Activated B cell treated with CpG ODN at 0.5 μM for 24 hours (primary cell): ENCODE data around the gene CRY1. TPM values are rescaled to one million over a fixed set of nuclear protein-coding genes. Genes with fewer than 3 reads are reported as not detected.

Source experiments
- ATAC-seq: fragments of 200-7000 bp; cut with Tn5 transposase; one replicate; pipeline ENCODE4 v1.10.0; 2021; ENCODE audit warnings: low read depth, mild to moderate bottlenecking, moderate library complexity
- CTCF ChIA-PET: fragments of 350-600 bp; sonication (Branson Sonifier 250); formaldehyde crosslinking; loops from one replicate; lab custom pipeline; 2021; ENCODE audit warnings: antibody characterized with exemption; lab: Charles Lee
- POLR2A ChIA-PET: fragments of 350-600 bp; sonication (Branson Sonifier 250); formaldehyde crosslinking; loops from one replicate; lab custom pipeline; 2021; ENCODE audit warnings: antibody characterized with exemption; lab: Charles Lee
- DNase-seq: peaks from one replicate; pipeline ENCODE4 v3.0.0; 2022
- H3K27ac Mint-ChIP-seq: one replicate; pipeline ENCODE4 v1.8.0; 2020; ENCODE audit warnings: mixed read lengths
- H3K27me3 Mint-ChIP-seq: one replicate; pipeline ENCODE4 v1.8.0; 2021; ENCODE audit warnings: mixed read lengths
- H3K36me3 Mint-ChIP-seq: one replicate; pipeline ENCODE4 v1.8.0; 2021; ENCODE audit warnings: low read depth, mixed read lengths
- H3K4me1 Mint-ChIP-seq: one replicate; pipeline ENCODE4 v1.8.0; 2021; ENCODE audit warnings: mixed read lengths
- H3K4me3 Mint-ChIP-seq: one replicate; pipeline ENCODE4 v1.8.0; 2020; ENCODE audit warnings: mild to moderate bottlenecking, mixed read lengths
- H3K9me3 Mint-ChIP-seq: one replicate; pipeline ENCODE4 v1.8.0; 2020; ENCODE audit warnings: mixed read lengths
- intact Hi-C: fragments of 100-400 bp; cut with micrococcal nuclease; formaldehyde crosslinking; loops from one replicate; pipeline ENCODE4 v1.15.1; 2024
- total RNA-seq: library from RNA; stranded (reverse); gene quantifications from 2 replicates; pipeline ENCODE4 v1.2.3, GENCODE V29; 2022
- TF ChIP-seq, protein P1 (sequence below): fragments of 200-600 bp; IDR thresholded peaks from one replicate; pipeline ENCODE4 v1.8.0; 2022; ENCODE audit warnings: antibody characterized with exemption, mild to moderate bottlenecking

Gene CRY1
- total RNA-seq, 1 donor from 2014 or later, result 7.1 TPM

DNA sequence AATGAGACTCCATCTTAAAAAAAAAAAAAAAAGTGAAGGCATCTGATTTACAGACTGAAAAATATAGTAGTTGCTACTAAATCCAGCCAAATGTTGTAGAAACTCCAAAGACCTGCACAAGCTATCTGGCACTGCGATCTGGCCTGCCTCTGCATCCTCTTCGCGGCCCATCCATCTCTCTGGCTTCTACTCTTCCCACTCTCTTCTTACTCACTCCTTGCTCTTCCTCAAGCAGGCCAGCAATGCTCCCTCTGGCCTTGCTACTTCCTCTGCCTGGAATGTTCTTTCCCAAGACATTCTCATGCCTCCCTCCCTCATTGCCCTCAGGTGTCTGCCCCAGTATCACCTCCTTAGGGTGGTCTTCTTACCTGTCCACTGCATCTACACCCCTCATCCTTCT, 9.7 kb upstream of the CRY1 start:
- ATAC-seq, result no peak
- Mint-ChIP-seq H3K36me3 (no peaks in the 10 kb centered on the region), H3K27me3 (peaks cover 29% of the 10 kb centered on the region), H3K9me3 (no peaks in the 10 kb centered on the region), H3K4me3 (no peak overlapping the region), H3K4me1 (no peaks in the 10 kb centered on the region), H3K27ac (no peak overlapping the region)
- intact Hi-C loops, result loop anchor here (5.0 kb wide), 1 partner anchor 1681 kb away; no protein-coding TSS in a partner anchor
- CTCF ChIA-PET, result interaction anchor here (0.8 kb wide), 1 partner anchor 9 kb away, joined by 3 read pairs; no protein-coding TSS in a partner anchor
- POLR2A ChIA-PET, result no interaction called here
- TF ChIP-seq, protein P1, sequence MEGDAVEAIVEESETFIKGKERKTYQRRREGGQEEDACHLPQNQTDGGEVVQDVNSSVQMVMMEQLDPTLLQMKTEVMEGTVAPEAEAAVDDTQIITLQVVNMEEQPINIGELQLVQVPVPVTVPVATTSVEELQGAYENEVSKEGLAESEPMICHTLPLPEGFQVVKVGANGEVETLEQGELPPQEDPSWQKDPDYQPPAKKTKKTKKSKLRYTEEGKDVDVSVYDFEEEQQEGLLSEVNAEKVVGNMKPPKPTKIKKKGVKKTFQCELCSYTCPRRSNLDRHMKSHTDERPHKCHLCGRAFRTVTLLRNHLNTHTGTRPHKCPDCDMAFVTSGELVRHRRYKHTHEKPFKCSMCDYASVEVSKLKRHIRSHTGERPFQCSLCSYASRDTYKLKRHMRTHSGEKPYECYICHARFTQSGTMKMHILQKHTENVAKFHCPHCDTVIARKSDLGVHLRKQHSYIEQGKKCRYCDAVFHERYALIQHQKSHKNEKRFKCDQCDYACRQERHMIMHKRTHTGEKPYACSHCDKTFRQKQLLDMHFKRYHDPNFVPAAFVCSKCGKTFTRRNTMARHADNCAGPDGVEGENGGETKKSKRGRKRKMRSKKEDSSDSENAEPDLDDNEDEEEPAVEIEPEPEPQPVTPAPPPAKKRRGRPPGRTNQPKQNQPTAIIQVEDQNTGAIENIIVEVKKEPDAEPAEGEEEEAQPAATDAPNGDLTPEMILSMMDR, result no peak
- DNase-seq, result no peak

DNA sequence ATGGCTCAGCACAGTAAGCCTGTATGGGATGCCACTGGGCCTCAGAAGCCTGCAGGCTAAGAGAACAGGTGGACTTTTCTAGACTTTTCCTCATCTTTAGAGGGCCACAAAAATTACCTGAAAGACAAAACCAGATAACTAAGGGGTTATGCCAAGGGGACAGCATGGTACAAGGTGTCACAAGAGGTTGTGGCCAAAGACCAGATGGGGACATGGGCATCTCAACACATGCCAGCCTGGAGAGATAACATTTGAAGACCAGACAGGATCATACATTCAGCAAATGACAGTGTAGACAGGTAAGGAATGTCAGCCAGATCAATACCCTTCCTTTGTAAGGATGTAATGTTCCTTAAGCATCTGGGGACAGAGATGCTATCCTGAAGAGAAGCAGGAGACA, 8.9 kb upstream of the CRY1 start:
- Mint-ChIP-seq H3K27me3 (peaks cover 28% of the 10 kb centered on the region), H3K27ac (no peak overlapping the region), H3K4me1 (no peaks in the 10 kb centered on the region), H3K36me3 (no peaks in the 10 kb centered on the region), H3K9me3 (no peaks in the 10 kb centered on the region), H3K4me3 (no peak overlapping the region)
- intact Hi-C loops, result loop anchor here (5.0 kb wide), 1 partner anchor 1680 kb away; no protein-coding TSS in a partner anchor
- TF ChIP-seq, protein P1, result no peak
- ChIA-PET CTCF (interaction anchor here (0.8 kb wide), 1 partner anchor 10 kb away, joined by 3 read pairs; no protein-coding TSS in a partner anchor), POLR2A (no interaction called here)
- ATAC-seq (no peak), DNase-seq (no peak)

DNA sequence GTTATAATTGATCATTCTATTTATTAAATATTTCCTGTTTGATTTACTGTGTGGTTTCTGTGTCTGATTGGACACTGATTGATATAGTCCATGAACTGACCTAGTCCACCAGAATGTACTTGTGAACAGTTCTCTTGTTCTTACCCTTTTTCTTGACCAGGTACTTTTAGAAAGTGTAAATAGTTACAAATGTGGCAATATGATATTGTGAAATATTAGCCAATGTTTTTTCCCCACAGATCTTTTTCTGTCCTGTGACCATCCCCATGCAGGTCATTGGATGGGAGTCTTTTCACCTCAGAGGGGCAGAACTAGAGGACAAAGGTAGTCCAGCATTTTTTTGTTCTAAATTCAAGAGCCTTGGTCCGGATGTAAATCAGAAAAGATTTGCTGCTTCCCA, 8.3 kb upstream of the CRY1 start:
- H3K4me3 Mint-ChIP-seq, result no peak overlapping the region
- ATAC-seq (no peak), DNase-seq (no peak)
- H3K36me3 Mint-ChIP-seq, result no peaks in the 10 kb centered on the region
- no peaks in the 10 kb centered on the region for H3K4me1 Mint-ChIP-seq
- TF ChIP-seq, protein P1, result no peak
- intact Hi-C loops, result loop anchor here (5.0 kb wide), 1 partner anchor 1679 kb away; no protein-coding TSS in a partner anchor
- POLR2A ChIA-PET, result no interaction called here
- peaks cover 25% of the 10 kb centered on the region for H3K27me3 Mint-ChIP-seq
- no peak overlapping the region for H3K27ac Mint-ChIP-seq
- H3K9me3 Mint-ChIP-seq, result no peaks in the 10 kb centered on the region
- CTCF ChIA-PET, result no interaction called here

DNA sequence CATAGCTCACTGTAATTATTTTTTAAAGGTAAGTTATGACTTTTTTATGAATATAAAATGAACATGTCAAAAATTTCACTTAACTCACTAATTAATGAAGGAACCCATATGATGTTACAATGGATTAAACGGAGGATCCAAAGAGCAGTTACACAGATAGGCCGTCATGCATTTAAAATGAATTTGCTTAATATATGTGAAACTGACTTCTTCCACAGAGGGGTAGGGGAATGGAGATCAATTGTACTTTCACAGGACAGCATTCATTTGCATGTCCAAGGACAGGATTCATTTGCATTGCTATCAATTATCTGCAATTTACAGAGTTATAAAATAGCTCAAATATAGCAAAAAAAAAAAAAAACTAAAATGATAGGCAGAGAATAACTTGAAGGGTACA, 6.6 kb upstream of the CRY1 start:
- Mint-ChIP-seq H3K4me1 (no peaks in the 10 kb centered on the region), H3K9me3 (peaks cover 3% of the 10 kb centered on the region), H3K4me3 (no peak overlapping the region), H3K36me3 (no peaks in the 10 kb centered on the region), H3K27ac (no peak overlapping the region), H3K27me3 (peaks cover 14% of the 10 kb centered on the region)
- TF ChIP-seq, protein P1, result no peak
- POLR2A ChIA-PET, result interaction anchor here (0.7 kb wide), 1 partner anchor 256 kb away, joined by 3 read pairs; no protein-coding TSS in a partner anchor
- DNase-seq (no peak), ATAC-seq (no peak)
- CTCF ChIA-PET, result no interaction called here
- intact Hi-C loops, result loop anchor here (5.0 to 10.0 kb wide), 2 partner anchors 1678 to 1995 kb away; partner anchors contain the start of genes ALKBH2 and UNG

DNA sequence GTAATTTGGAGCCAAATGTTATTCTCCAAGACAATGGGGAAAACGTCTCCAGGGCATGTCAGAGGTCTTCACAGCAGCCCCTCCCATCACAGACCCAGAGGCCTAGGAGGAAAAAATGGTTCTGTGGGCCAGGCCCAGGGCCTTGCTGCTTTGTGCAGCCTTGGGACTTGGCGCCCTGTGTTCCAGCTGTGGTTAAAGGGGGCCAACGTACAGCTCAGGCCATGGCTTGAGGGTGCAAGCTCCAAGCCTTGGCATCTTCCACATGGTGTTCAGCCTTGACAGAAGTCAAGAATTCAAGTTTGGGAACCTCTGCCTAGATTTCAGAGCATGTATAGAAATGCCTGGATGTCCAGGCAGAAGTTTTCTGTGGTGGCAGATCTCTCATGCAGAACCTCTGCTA, 3.2 kb upstream of the CRY1 start:
- intact Hi-C loops, result loop anchor here (10.0 kb wide), 1 partner anchor 1998 kb away; the partner anchor contains the start of genes ALKBH2 and UNG
- peaks cover 3% of the 10 kb centered on the region for H3K9me3 Mint-ChIP-seq
- ChIA-PET POLR2A (no interaction called here), CTCF (no interaction called here)
- no peak overlapping the region for H3K27ac Mint-ChIP-seq
- no peak overlapping the region for H3K4me3 Mint-ChIP-seq
- H3K27me3 Mint-ChIP-seq, result peaks cover 17% of the 10 kb centered on the region
- TF ChIP-seq, protein P1, result no peak
- no peak for DNase-seq
- peaks cover 4% of the 10 kb centered on the region for H3K36me3 Mint-ChIP-seq
- ATAC-seq, result no peak
- H3K4me1 Mint-ChIP-seq, result peaks cover 6% of the 10 kb centered on the region
